Testis (tissue), 3 donors: ENCODE data around the gene MYOCD. TPM values are rescaled to one million over a fixed set of nuclear protein-coding genes. Genes with fewer than 3 reads are reported as not detected.

Experiments used
- DNase-seq: peaks from one replicate; pipeline ENCODE4 v3.0.0-alpha.2; 2019
- H3K27ac ChIP-seq, 2 donors: fragments of 200-600 bp; sonication (generic); one replicate each; pipeline ENCODE4 v1.5.1; 2019
- H3K27me3 ChIP-seq: fragments of 200-600 bp; sonication (generic); one replicate; pipeline ENCODE4 v1.5.1; 2019
- H3K36me3 ChIP-seq: fragments of 200-600 bp; sonication (generic); one replicate; pipeline ENCODE4 v1.5.1; 2017; ENCODE audit warnings: low read depth; ENCODE audit errors: missing control alignments
- H3K4me1 ChIP-seq: fragments of 200-600 bp; sonication (generic); one replicate; pipeline ENCODE4 v1.5.1; 2019
- H3K4me3 ChIP-seq, 2 donors: fragments of 200-600 bp; sonication (generic); one replicate each; pipeline ENCODE4 v1.5.1; 2017 to 2019
- H3K9me3 ChIP-seq: fragments of 200-600 bp; sonication (generic); one replicate; pipeline ENCODE4 v1.5.1; 2017
- CTCF ChIP-seq, 3 experiments: fragments of 450-650 bp in 2 of 3; fragments of 200-600 bp in 1 of 3; sonication (generic) in 1 of 3; IDR thresholded peaks; one replicate each; pipeline ENCODE4 v1.5.1; 2016 to 2019; ENCODE audit warnings: antibody characterized with exemption in 3 of 3, mild to moderate bottlenecking in 2 of 3, moderate library complexity in 1 of 3
- POLR2A ChIP-seq: fragments of 450-650 bp; IDR thresholded peaks from one replicate; pipeline ENCODE4 v1.6.1; 2017; ENCODE audit warnings: antibody characterized with exemption, mild to moderate bottlenecking, moderate library complexity
- WGBS, 2 donors: methylation state at CpG; one replicate each; pipeline ENCODE4 v1.1.5; 2018; 5-methylcytosine and 5-hydroxymethylcytosine counted together
- intact Hi-C: fragments of 100-400 bp; cut with DNase I; formaldehyde crosslinking; loops from one replicate; pipeline ENCODE4 v1.15.1; 2023; ENCODE audit warnings: low total_unique reads
- polyA plus RNA-seq: library from polyadenylated mRNA; stranded (reverse); fragments of 350-450 nt; fragmentation: Illumina TruSeq; extraction: RNeasy Lipid Tissue Mini Kit (QIAGEN cat#74804); gene quantifications from one replicate; pipeline ENCODE4 v1.2.3, GENCODE V29; 2014; ENCODE audit warnings: low read depth, low replicate concordance; ENCODE audit not compliant: insufficient read depth
- total RNA-seq, 2 donors: library from RNA; depleted of rRNA; stranded (reverse); fragments of >200 nt; gene quantifications; one replicate each; pipeline ENCODE4 v1.2.3, GENCODE V29; 2016

MYOCD gene
- total and polyA plus RNA-seq, 3 donors from 2014 or later, result 7.3 to 13.3 (median 7.6) TPM

GRCh38 chr17:12637015-12637414 lies 28.7 kb upstream of the MYOCD start:
- H3K9me3 ChIP-seq, result no peaks in the 10 kb centered on the region
- no peak overlapping the region for H3K4me3 ChIP-seq
- H3K4me1 ChIP-seq, result peaks cover 3% of the 10 kb centered on the region
- WGBS, 2 donors, result 64 to 89% methylated on average over 2 of the region's 2 CpGs
- H3K27me3 ChIP-seq, result no peaks in the 10 kb centered on the region
- DNase-seq, result no peak
- intact Hi-C loops, result no loop called here
- H3K36me3 ChIP-seq, result no peaks in the 10 kb centered on the region
- TF ChIP-seq POLR2A (no peak), CTCF (IDR thresholded peaks at IDR 0.05) (no peak)
- H3K27ac ChIP-seq, result no peak overlapping the region

GRCh38 chr17:12637745-12638651 lies 27.7 kb upstream of the MYOCD start:
- no peak overlapping the region for H3K27ac ChIP-seq
- no peak overlapping the region for H3K4me3 ChIP-seq
- WGBS, 2 donors, result 79 to 81% methylated on average over 11 of the region's 11 CpGs
- H3K4me1 ChIP-seq, result no peaks in the 10 kb centered on the region
- H3K36me3 ChIP-seq, result no peaks in the 10 kb centered on the region
- no peak for DNase-seq
- H3K27me3 ChIP-seq, result no peaks in the 10 kb centered on the region
- TF ChIP-seq POLR2A (no peak), CTCF (IDR thresholded peaks at IDR 0.05) (no peak)
- intact Hi-C loops, result no loop called here
- no peaks in the 10 kb centered on the region for H3K9me3 ChIP-seq

DNA sequence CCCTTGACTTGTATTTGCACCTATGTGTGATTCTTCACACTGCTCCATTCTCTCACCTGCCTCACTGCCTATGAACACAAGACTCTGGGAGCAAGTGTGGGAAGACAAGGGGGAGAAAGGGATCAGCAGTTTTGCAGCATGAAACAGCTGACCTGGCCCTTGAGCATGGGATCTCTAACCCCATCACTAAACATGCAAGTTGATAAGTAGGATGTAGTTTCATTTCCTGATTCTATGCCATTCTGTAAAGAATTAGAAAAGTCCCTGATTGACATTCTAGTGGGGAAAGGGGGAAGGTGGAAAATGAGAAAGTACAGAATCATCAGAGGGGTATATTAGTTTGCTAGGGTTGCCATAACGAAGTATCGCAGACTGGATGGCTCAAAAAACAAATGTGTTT lies 25.3 kb upstream of the MYOCD start:
- H3K36me3 ChIP-seq, result no peaks in the 10 kb centered on the region
- H3K4me1 ChIP-seq, result no peaks in the 10 kb centered on the region
- H3K9me3 ChIP-seq, result no peaks in the 10 kb centered on the region
- TF ChIP-seq POLR2A, result no peak
- TF ChIP-seq CTCF (IDR thresholded peaks at IDR 0.05), result no peak
- H3K27ac ChIP-seq, result no peak overlapping the region
- 93 to 100% methylated on average over 2 of the region's 2 CpGs for WGBS, 2 donors
- H3K27me3 ChIP-seq, result no peaks in the 10 kb centered on the region
- no peak for DNase-seq
- H3K4me3 ChIP-seq, result no peak overlapping the region
- intact Hi-C loops, result no loop called here

GRCh38 chr17:12641084-12641483 lies 24.6 kb upstream of the MYOCD start:
- intact Hi-C loops, result no loop called here
- H3K4me3 ChIP-seq, result no peak overlapping the region
- TF ChIP-seq POLR2A (no peak), CTCF (IDR thresholded peaks at IDR 0.05) (no peak)
- no peaks in the 10 kb centered on the region for H3K36me3 ChIP-seq
- DNase-seq, result no peak
- WGBS, 2 donors, result 97% methylated on average over 2 of the region's 2 CpGs
- no peaks in the 10 kb centered on the region for H3K27me3 ChIP-seq
- no peak overlapping the region for H3K27ac ChIP-seq
- no peaks in the 10 kb centered on the region for H3K9me3 ChIP-seq
- H3K4me1 ChIP-seq, result no peaks in the 10 kb centered on the region

DNA sequence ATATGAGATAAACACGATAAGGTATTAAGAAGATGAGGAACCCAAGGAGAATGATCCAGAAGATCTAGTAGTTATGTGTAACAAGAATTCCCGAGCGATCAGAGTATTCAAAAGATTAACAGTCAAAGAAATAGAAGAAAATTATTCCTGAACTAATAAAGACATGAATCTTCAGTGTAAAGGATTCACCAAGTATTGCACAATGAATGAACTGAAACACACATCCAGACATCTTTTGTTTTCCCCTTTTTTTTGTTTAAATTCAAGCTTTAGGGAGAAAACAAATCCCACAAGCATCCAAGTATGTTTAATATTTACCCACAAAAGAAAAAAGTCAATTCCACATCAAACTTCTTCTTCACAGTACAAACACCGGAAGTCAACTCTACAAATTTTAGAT lies 23.7 kb upstream of the MYOCD start:
- no peaks in the 10 kb centered on the region for H3K4me1 ChIP-seq
- intact Hi-C loops, result no loop called here
- no peak overlapping the region for H3K27ac ChIP-seq
- no peak for DNase-seq
- no peaks in the 10 kb centered on the region for H3K27me3 ChIP-seq
- no peak for TF ChIP-seq POLR2A
- TF ChIP-seq CTCF (IDR thresholded peaks at IDR 0.05), result no peak
- no peaks in the 10 kb centered on the region for H3K36me3 ChIP-seq
- no peaks in the 10 kb centered on the region for H3K9me3 ChIP-seq
- WGBS, 2 donors, result 80 to 87% methylated on average over 4 of the region's 4 CpGs
- H3K4me3 ChIP-seq, result no peak overlapping the region
